ENCODE measurements around the gene UNCX.

UNCX gene

GRCh38 chr7:1232103-1232466 is 587 bp upstream of the UNCX start:
- no peak for DNase-seq (ENCODE audit: low read depth in 2 of 2)

DNA sequence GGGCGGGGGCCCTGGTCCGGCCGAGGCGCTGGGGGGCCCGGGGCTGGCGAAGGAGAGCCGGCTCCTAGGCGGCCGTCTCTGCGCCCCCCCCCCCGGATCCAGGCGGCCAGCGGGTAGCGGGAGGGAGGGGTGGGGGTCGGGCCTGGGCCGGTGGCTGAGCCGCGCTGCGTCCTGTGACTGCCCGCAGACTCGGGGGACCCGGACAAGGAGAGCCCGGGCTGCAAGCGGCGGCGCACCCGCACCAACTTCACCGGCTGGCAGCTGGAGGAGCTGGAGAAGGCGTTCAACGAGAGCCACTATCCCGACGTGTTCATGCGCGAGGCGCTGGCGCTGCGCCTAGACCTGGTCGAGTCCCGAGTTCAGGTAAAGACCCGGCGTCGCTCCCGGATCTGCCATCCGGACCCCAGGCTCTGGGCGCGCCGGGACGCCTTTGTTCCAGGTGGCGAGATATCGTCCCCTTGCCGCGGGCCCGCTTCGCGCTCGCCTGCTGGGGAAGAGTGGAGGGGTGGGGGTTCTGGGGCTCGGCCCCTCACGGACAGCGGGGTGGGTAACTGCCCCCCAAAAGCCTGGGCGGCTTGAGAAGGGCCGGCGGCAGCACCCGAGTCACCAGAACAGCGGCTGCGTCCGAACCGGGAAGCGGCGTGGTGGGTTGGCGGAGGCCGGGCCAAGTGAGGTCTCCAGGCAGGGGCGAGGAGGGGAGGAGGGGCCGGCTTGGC is 819 bp downstream of the UNCX start:
- no peak for DNase-seq (ENCODE audit: low read depth in 2 of 2)

DNA sequence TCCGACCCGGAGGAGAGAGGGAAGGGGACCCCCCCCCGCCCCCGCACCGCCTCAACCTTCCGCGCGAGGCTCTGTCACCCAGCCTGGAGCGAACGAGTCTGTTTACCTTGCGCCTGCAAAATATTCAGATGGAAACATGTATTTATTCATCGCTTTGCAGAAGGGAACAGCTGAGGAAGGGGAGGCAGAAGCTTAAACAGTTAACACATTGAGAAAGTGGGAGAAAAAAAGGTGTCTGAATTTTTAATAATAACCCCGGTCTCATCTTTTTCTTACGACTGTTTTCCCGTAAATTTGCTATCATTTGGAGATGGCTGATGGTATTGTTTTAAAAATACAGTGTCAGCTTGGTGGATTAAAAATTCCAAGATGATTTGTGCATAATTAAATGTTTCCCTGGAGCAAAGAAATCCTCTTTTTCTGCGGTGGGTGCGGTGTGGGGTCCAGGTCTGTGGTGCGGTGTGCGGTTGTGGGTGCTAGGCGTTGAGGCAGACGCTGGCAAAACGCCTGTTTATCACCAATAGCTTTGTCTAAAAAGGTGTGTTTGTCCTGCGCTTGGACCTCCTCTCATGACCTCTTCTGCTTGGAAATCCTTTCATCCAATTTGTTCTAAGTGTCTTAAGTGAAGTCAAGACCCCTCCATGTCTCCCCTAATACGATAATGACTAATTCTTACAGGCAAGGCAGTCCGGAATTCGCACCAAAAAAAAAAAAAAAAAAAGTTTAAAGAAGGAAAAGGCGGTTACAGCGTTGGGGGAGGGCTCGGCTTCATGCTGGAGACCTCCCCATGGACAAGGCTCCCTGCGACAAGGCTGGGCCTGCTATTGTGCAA is 1.6 kb downstream of the UNCX start:
- no peak for DNase-seq (ENCODE audit: low read depth in 2 of 2)

DNA sequence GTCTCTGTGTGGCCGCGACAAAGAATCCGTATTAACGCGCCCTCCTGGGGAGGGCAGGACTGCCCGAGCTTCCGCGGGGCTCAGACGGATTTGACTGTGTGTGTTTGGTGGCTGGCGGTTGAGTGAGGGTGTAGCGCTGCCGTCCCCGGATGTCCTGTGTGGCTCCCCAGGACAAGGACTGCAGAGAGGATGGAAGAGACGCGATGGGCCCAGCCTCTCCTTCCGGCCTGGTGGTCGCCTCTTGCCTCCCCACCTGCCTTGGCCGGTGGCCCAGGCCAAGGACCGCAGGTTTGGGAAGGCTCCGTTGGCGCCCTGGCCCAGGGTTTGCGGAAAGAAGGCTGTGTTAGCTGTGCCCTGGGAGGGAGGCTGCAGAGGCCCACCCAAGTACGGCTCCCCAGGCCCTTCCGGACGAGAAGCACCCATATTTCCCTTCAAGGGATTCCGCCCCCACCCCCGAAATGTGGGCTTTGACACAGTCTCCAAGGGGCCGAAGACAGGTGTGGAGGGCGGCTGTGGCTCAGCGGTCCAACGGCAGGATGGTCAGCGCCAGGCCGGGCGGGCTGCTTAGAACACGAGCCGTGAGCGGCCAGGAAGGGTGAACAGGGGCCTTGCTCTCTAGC is 2.3 kb downstream of the UNCX start:
- no peak for DNase-seq (ENCODE audit: low read depth in 2 of 2)

DNA sequence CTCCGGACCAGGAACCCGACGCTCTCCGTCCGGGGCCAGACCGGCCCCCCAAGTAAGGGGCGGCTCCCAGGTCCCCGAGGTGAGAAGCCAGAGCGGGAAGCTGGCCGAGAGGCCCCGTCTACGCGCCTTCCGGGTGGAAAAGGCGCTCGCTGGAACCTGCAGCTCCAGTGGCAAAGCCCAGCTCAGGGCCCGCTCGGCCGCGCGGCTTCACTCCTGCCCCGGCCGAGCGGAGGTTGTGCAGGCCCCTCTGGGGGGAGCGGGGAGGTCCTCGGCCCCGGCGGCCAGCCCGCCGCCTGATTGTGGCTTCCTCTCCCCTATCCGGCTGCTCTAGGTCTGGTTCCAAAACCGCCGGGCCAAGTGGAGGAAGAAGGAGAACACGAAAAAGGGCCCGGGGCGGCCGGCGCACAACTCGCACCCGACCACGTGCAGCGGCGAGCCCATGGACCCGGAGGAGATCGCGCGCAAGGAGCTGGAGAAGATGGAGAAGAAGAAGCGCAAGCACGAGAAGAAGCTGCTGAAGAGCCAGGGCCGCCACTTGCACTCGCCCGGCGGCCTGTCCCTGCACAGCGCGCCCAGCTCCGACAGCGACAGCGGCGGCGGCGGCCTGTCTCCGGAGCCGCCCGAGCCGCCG is 2.9 kb downstream of the UNCX start:
- no peak for DNase-seq (ENCODE audit: low read depth in 2 of 2)

- DNase-seq (ENCODE audit: low read depth in 2 of 2) = no peak
Measured at GRCh38 chr7:1236132-1236661, 3.5 kb downstream of the UNCX start.

GRCh38 chr7:1236831-1237701 is 4.4 kb downstream of the UNCX start:
- no peak for DNase-seq (ENCODE audit: low read depth in 2 of 2)

DNA sequence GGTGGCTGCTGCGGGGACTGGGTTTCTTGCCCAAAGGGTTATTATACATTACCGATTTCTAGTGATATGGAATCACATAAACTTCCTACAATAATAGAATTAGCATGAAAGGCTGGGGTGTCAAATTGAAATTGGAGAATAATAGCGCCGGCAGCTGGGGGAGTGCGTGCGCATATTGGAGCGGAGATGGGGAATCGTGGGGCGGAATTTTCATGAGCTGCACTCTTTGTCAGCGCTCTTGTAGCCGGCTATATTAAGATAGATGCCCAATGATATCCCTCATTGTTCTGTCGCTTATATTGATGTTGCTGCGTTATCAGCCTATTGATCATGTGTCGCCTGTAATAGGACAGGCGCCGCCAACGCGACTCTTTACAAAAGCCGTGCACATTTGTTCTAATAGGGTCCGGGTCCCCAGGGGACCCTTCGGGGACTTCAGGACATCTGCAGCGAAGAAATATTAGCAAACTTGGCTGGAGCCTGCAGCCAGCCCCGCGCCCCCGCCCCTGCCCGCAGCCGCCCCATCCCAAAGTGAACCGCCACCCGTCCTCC is 5.1 kb downstream of the UNCX start:
- DNase-seq (ENCODE audit: low read depth in 2 of 2) = no peak

GRCh38 chr7:1238450-1238882 is 5.8 kb downstream of the UNCX start:
- DNase-seq (ENCODE audit: low read depth in 2 of 2) = no peak

DNA sequence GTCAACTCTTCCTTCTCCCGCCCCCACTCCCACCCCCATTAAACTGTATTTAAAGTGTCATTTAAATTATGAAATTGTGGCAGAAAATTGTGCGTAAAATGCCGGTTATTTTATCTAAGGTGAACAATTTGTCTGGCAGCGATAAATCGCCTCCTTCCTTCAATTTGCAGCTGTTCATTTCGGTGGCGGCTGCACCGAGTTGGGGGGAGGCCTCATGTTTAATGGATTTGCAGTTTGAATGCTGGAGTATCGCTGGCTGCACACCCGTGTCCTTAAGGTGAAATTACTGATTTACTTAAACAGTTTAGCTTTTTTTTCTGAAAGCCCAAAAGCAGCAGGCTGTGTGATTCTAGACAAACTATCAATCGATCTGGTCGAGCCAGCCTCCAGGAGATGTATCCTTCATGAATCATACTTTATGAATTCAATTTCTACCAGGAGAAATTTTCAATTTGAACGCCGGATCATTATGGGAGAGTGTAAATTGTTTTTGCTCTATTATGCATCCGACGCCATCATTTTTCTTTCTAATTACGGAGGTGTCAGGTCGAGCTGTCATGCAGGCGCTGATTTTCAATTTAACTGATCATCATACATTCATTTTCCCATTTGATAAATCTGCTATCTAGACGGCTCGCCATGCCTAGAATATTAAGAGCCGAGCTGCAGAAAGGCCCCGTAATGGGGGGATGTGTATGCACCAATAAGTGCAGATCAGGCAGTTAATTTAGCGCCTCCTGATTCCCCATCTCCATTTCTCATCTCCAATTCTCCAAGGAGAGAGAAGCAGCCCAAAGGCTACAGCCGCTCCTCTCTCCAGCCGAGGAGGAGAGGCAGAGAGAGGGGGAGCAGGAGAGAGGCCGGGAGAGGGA is 6.5 kb downstream of the UNCX start:
- no peak for DNase-seq (ENCODE audit: low read depth in 2 of 2)

DNA sequence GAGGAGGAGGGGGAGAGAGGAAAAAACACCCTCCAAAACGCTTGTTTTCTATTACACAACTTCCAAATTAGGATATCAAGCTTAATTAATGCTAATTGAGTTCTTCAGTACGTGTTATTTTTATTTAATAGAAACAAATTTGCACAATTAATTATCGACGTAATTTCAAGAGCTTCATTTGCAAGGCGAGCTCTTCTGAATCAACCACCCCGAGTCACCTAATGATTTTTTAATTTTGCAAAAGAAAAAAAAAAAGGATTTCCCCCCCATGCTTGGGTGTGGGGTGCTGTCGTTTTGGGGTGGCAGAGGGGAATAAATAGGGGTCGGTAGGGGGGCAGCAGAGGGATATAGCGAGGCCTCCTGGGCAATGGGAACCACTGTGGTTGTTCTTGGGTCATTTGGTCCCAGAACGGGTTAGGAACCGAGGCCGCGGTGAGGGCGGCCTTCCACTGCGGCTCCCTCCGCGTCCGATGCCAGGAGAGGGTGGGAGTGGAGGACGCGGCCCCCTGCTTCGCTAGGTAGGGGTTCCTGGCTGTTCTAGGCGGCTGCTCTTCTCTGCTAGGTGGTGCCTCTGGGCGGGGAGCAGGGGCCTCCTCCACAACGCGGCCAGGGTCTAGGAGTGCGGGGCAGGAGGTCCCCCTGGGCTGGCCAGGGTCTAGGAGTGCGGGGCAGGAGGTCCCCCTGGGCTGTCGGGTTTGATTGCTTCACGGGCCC is 7.3 kb downstream of the UNCX start:
- no peak for DNase-seq (ENCODE audit: low read depth in 2 of 2)

DNA sequence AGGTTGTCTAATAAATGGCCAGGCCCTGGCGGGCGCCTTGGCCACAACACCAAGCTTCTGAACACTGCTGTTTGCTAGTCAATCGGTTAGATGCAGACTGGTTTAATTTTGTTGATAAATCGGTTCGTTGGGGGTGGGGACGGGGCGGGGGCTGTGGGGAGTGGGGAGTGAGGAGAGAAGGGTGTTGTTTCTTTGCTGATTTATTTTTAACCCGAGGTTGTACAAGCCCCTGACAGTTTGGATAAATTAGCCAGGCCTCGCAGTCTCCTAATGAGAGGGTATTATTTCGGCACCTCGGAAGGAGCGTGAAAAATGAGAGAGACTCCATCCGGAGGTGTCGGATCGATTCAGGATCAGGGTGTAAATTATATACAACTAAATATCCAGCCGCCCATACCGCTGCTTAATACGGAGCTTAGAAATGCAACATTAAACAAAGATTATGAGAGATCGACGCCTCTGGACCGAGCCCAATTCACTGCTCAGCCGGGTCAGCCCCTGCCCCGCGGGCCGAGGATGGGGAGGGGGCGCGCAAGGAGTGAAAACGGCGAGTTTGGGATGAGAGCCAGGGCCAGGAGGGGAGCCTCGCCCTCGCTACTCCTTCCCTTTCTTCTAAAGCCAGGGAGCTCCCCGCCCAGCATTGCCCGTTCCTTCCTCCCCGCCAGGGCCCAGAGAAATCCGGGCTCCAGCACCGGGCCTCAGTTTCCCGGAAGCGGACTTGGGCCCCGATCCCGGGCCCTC is 8.0 kb downstream of the UNCX start:
- no peak for DNase-seq (ENCODE audit: low read depth in 2 of 2)

- no peak for DNase-seq (ENCODE audit: low read depth in 2 of 2)
Measured at GRCh38 chr7:1241258-1241602, 8.6 kb downstream of the UNCX start.

GRCh38 chr7:1241603-1242255 is 9.1 kb downstream of the UNCX start:
- DNase-seq (ENCODE audit: low read depth in 2 of 2) = no peak

DNA sequence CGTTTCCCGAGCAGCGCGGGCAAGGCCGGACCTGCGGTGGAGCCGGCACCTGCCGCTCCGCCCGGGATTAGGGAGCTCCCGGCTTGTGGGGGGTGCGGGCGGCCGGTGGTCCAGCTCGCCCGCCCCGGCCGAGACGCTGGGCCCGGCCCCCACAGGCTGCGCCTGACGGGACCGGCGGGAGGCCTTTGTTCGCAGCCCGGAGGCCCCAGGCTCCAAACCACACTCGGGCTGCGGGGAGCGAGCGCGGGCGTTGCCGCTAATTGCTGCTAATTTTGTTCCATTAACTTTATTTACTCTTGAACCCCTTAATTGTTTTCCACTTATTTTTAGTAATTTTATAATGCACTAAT is 9.6 kb downstream of the UNCX start:
- no peak for DNase-seq (ENCODE audit: low read depth in 2 of 2)

- no peak for DNase-seq (ENCODE audit: low read depth in 2 of 2)
Measured at GRCh38 chr7:1242606-1243289, 10.1 kb downstream of the UNCX start.

DNA sequence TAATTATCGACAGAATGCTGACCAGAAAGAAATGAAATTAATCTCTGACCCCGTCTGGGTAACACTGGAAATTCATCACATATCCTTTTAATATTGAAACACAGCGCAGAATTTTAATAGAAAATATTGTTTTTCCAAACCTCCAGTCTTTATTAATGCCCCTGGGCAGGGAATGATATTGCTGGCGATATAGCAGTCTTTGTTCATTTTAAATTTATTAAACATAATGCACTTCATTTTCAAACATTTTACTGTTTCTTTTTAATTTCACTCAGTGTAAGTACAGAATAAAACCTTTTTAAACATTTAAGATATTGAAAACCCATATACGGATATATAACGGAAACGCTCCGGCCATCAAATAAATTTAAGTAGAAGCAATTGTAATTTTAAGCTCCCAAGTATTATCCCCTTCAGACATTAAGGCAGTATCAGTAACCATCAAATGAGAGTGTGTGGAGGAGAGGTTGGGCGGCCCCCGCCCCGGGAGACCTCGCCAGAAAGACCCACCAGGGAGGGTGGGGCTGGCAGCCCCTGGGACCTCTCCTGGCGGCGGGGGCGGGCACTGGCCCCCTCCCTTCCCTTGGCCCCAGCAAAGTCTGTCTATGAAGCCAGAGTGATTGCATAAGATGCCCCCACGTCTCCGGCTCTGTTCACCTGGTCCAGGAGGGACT is 10.8 kb downstream of the UNCX start:
- no peak for DNase-seq (ENCODE audit: low read depth in 2 of 2)
